ENCODE measurements around the gene LRIG2. TPM values are rescaled to one million over a fixed set of nuclear protein-coding genes. Genes with fewer than 3 reads are reported as not detected.

Gene LRIG2
- total RNA-seq, 4 donors from 2014 or later, result 7.9 to 86.1 (median 22.0) TPM

GRCh38 chr1:113106910-113107309, 33.9 kb downstream of the LRIG2 start:
- Histone ChIP-seq H3K4me3 (no peak overlapping the region), H3K27me3 (no peaks in the 10 kb centered on the region), H3K9me3 (no peaks in the 10 kb centered on the region), H3K4me1 (no peaks in the 10 kb centered on the region), H3K27ac (no peak overlapping the region), H3K36me3 (peaks cover 88% of the 10 kb centered on the region)
- WGBS, result 81% methylated on average over 2 of the region's 2 CpGs
- no peak for DNase-seq (ENCODE audit: low spot score in 2 of 2)
- TF ChIP-seq EP300 (IDR thresholded peaks at IDR 0.05) (no peak), POLR2A (IDR thresholded peaks at IDR 0.05) (no peak), CTCF (IDR thresholded peaks at IDR 0.05) (no peak), POLR2AphosphoS5 (IDR thresholded peaks at IDR 0.05) (no peak)

GRCh38 chr1:113109908-113110554, 37.0 kb downstream of the LRIG2 start:
- H3K27ac ChIP-seq, result no peak overlapping the region
- H3K4me1 ChIP-seq, result no peaks in the 10 kb centered on the region
- H3K4me3 ChIP-seq, result no peak overlapping the region
- WGBS, result 67% methylated on average over 5 of the region's 5 CpGs
- no peaks in the 10 kb centered on the region for H3K9me3 ChIP-seq
- no peaks in the 10 kb centered on the region for H3K27me3 ChIP-seq
- H3K36me3 ChIP-seq, result peaks cover 87% of the 10 kb centered on the region
- DNase-seq (ENCODE audit: low spot score in 2 of 2), result no peak
- no peak for TF ChIP-seq CTCF (IDR thresholded peaks at IDR 0.05)
- no peak for TF ChIP-seq POLR2A (IDR thresholded peaks at IDR 0.05)

GRCh38 chr1:113118266-113118665, 45.3 kb downstream of the LRIG2 start:
- H3K4me3 ChIP-seq, result no peak overlapping the region
- no peak for DNase-seq (ENCODE audit: low spot score in 2 of 2)
- no peak for TF ChIP-seq POLR2AphosphoS5 (IDR thresholded peaks at IDR 0.05)
- no peak for TF ChIP-seq CTCF (IDR thresholded peaks at IDR 0.05)
- no peak for TF ChIP-seq EP300 (IDR thresholded peaks at IDR 0.05)
- TF ChIP-seq POLR2A (IDR thresholded peaks at IDR 0.05), result no peak
- peaks cover 92% of the 10 kb centered on the region for H3K36me3 ChIP-seq
- no peak overlapping the region for H3K27ac ChIP-seq
- no peaks in the 10 kb centered on the region for H3K9me3 ChIP-seq
- H3K27me3 ChIP-seq, result no peaks in the 10 kb centered on the region
- H3K4me1 ChIP-seq, result no peaks in the 10 kb centered on the region

- no peak overlapping the region for H3K27ac ChIP-seq
Observed at GRCh38 chr1:113123737-113124136, 50.7 kb downstream of the LRIG2 start.

GRCh38 chr1:113124366-113124765, 51.4 kb downstream of the LRIG2 start:
- H3K4me1 ChIP-seq, result no peaks in the 10 kb centered on the region
- 60% methylated on average over 1 of the region's 1 CpG for WGBS
- peaks cover 74% of the 10 kb centered on the region for H3K36me3 ChIP-seq
- DNase-seq (ENCODE audit: low spot score in 2 of 2), result no peak
- no peak overlapping the region for H3K27ac ChIP-seq
- no peaks in the 10 kb centered on the region for H3K27me3 ChIP-seq
- no peaks in the 10 kb centered on the region for H3K9me3 ChIP-seq
- H3K4me3 ChIP-seq, result no peak overlapping the region
- TF ChIP-seq EP300 (IDR thresholded peaks at IDR 0.05) (no peak), POLR2AphosphoS5 (IDR thresholded peaks at IDR 0.05) (no peak), POLR2A (IDR thresholded peaks at IDR 0.05) (no peak), CTCF (IDR thresholded peaks at IDR 0.05) (no peak)

More at GRCh38 chr1:113123737-113124136, 50.7 kb downstream of the LRIG2 start:
- no peak for DNase-seq (ENCODE audit: low spot score in 2 of 2)
- 91% methylated on average over 3 of the region's 3 CpGs for WGBS
- Histone ChIP-seq H3K4me3 (no peak overlapping the region), H3K9me3 (no peaks in the 10 kb centered on the region), H3K36me3 (peaks cover 80% of the 10 kb centered on the region), H3K27me3 (no peaks in the 10 kb centered on the region), H3K4me1 (no peaks in the 10 kb centered on the region)
- no peak for TF ChIP-seq POLR2A (IDR thresholded peaks at IDR 0.05)
- no peak for TF ChIP-seq EP300 (IDR thresholded peaks at IDR 0.05)
- no peak for TF ChIP-seq CTCF (IDR thresholded peaks at IDR 0.05)
- TF ChIP-seq POLR2AphosphoS5 (IDR thresholded peaks at IDR 0.05), result no peak
